SK-N-SH (cell line): Measurements from ENCODE around the gene GRIN2C. TPM values are rescaled to one million over a fixed set of nuclear protein-coding genes. Genes with fewer than 3 reads are reported as not detected.

ENCODE experiments used
- CTCF ChIA-PET: fragments of 300-600, 350-600 bp; formaldehyde crosslinking; extraction: SDS; loops from one replicate; lab custom pipeline; 2021; lab: Yijun Ruan, JAX
- POLR2A ChIA-PET: fragments of 350-600 bp; sonication (Branson Sonifier 250); formaldehyde crosslinking; extraction: SDS; loops from one replicate; lab custom pipeline; 2020; ENCODE audit warnings: antibody characterized with exemption, inconsistent platforms; lab: Yijun Ruan, JAX
- DNase-seq: peaks from one replicate; pipeline ENCODE4 v3.0.0; 2012
- H2AFZ ChIP-seq: fragments of 200-600 bp; sonication (generic); 2 replicates; pipeline ENCODE4 v1.8.1; 2016; ENCODE audit warnings: antibody characterized with exemption, mild to moderate bottlenecking, low read depth
- H3F3A ChIP-seq: fragments of 200-600 bp; sonication (generic); replicated peaks from 2 replicates; pipeline ENCODE3; 2016; ENCODE audit warnings: antibody characterized with exemption, mild to moderate bottlenecking; ENCODE audit not compliant: insufficient read depth
- H3K27ac ChIP-seq, 2 experiments: fragments of 200-500 bp in 1 of 2; fragments of 200-600 bp in 1 of 2; sonication (Bioruptor generic) in 1 of 2; sonication (generic), shearing (Covaris generic) in 1 of 2; 2 replicates each; pipeline versions ENCODE4 v1.5.1 to v1.6.1; 2014 to 2016; ENCODE audit warnings: low read depth in 2 of 2, inconsistent platforms in 1 of 2, low read length in 1 of 2, mild to moderate bottlenecking in 1 of 2, mixed read lengths in 1 of 2
- H3K27me3 ChIP-seq: fragments of 200-600 bp; sonication (generic), shearing (Covaris generic); 2 replicates; pipeline ENCODE4 v1.6.1; 2016; ENCODE audit warnings: mixed run types; ENCODE audit not compliant: insufficient read depth
- H3K36me3 ChIP-seq, 2 experiments: fragments of 200-500 bp in 1 of 2; fragments of 200-600 bp in 1 of 2; sonication (Bioruptor generic) in 1 of 2; sonication (generic) in 1 of 2; replicated peaks in 1 of 2; 2 replicates each; pipeline versions ENCODE3 to v1.5.1; 2014 to 2016; ENCODE audit warnings: low read length in 1 of 2, mild to moderate bottlenecking in 1 of 2; ENCODE audit not compliant: insufficient read depth in 2 of 2, control insufficient read depth in 1 of 2
- H3K4me1 ChIP-seq, 2 experiments: fragments of 200-500 bp in 1 of 2; fragments of 200-600 bp in 1 of 2; sonication (Bioruptor generic) in 1 of 2; sonication (generic), shearing (Covaris generic) in 1 of 2; 2 replicates each; pipeline versions ENCODE4 v1.5.1 to v1.6.1; 2014 to 2016; ENCODE audit warnings: low read depth in 1 of 2, low read length in 1 of 2, mixed run types in 1 of 2; ENCODE audit not compliant: insufficient read depth in 2 of 2, control insufficient read depth in 1 of 2
- H3K4me2 ChIP-seq: fragments of 200-600 bp; sonication (generic), shearing (Covaris generic); 2 replicates; pipeline ENCODE4 v1.6.1; 2017; ENCODE audit warnings: mixed run types
- H3K4me3 ChIP-seq, 2 experiments: fragments of 200-500 bp in 1 of 2; fragments of 200-600 bp in 1 of 2; sonication (Bioruptor generic) in 1 of 2; sonication (generic), shearing (Covaris generic) in 1 of 2; 2 replicates each; pipeline versions ENCODE4 v1.5.1 to v1.8.1; 2014 to 2016; ENCODE audit warnings: low read depth in 2 of 2, inconsistent platforms in 1 of 2, low read length in 1 of 2, mild to moderate bottlenecking in 1 of 2, mixed read lengths in 1 of 2, moderate library complexity in 1 of 2
- H3K79me2 ChIP-seq: fragments of 200-600 bp; sonication (generic); 2 replicates; pipeline ENCODE4 v1.8.1; 2017; ENCODE audit warnings: mild to moderate bottlenecking; ENCODE audit not compliant: insufficient read depth
- H3K9ac ChIP-seq: fragments of 200-600 bp; sonication (generic); 2 replicates; pipeline ENCODE4 v1.6.1; 2017; ENCODE audit warnings: mixed run types
- H3K9me2 ChIP-seq: fragments of 200-600 bp; sonication (generic); 2 replicates; pipeline ENCODE4 v1.6.1; 2017; ENCODE audit warnings: mixed run types
- H3K9me3 ChIP-seq: fragments of 200-600 bp; sonication (generic); 2 replicates; pipeline ENCODE4 v1.6.1; 2017; ENCODE audit warnings: mixed run types, mild to moderate bottlenecking, moderate library complexity
- H4K20me1 ChIP-seq: fragments of 200-600 bp; sonication (generic); 2 replicates; pipeline ENCODE4 v1.6.1; 2017; ENCODE audit warnings: mild to moderate bottlenecking, mixed run types; ENCODE audit not compliant: insufficient read depth
- EP300 ChIP-seq, 2 experiments: IDR thresholded peaks; 2 replicates each; pipeline versions ENCODE4 v1.4.0 to v1.6.1; 2012; ENCODE audit warnings: borderline replicate concordance in 1 of 2, low read depth in 1 of 2, low read length in 1 of 2
- FOXJ3 ChIP-seq: sonication (generic); formaldehyde crosslinking; IDR thresholded peaks from 2 replicates; pipeline ENCODE4 v1.5.1; 2020; ENCODE audit warnings: mild to moderate bottlenecking, missing genetic modification reagents
- NFIC ChIP-seq: IDR thresholded peaks from 2 replicates; pipeline ENCODE4 v1.4.0; 2012; ENCODE audit warnings: borderline replicate concordance
- RAD21 ChIP-seq: IDR thresholded peaks from 2 replicates; pipeline ENCODE4 v1.6.1; 2012; ENCODE audit warnings: mild to moderate bottlenecking, low read length
- RFX5 ChIP-seq: IDR thresholded peaks from 2 replicates; pipeline ENCODE4 v1.6.1; 2012; ENCODE audit warnings: mild to moderate bottlenecking, improper control_type of control experiment, low read length
- RXRA ChIP-seq: IDR thresholded peaks from 2 replicates; pipeline ENCODE4 v1.4.0; 2012; ENCODE audit warnings: low read depth, mild to moderate bottlenecking, borderline replicate concordance
- SIN3A ChIP-seq: IDR thresholded peaks from 2 replicates; pipeline ENCODE4 v1.6.1; 2012; ENCODE audit warnings: low read depth, mild to moderate bottlenecking, low read length, moderate library complexity, borderline replicate concordance
- SMC3 ChIP-seq: IDR thresholded peaks from 2 replicates; pipeline ENCODE4 v1.6.1; 2012; ENCODE audit warnings: low read depth, low read length, improper control_type of control experiment
- TAF1 ChIP-seq: IDR thresholded peaks from 2 replicates; pipeline ENCODE4 v1.6.1; 2012; ENCODE audit warnings: low read depth, mild to moderate bottlenecking, low read length, moderate library complexity, borderline replicate concordance
- WGBS: methylation state at CpG from one replicate; pipeline ENCODE4 v1.1.6; 2017; ENCODE audit warnings: low lambda C conversion rate; 5-methylcytosine and 5-hydroxymethylcytosine counted together
- polyA plus RNA-seq, 3 experiments: library from polyadenylated mRNA; depleted of rRNA; stranded (reverse); fragments of >200 nt; gene quantifications; 2 replicates each; pipeline ENCODE4 v1.2.3, GENCODE V29; 2012
- TF ChIP-seq, protein P1 (sequence below): IDR thresholded peaks from 2 replicates; pipeline ENCODE4 v1.4.0; 2012; ENCODE audit warnings: low read depth
- TF ChIP-seq, protein P2 (sequence below): IDR thresholded peaks from 2 replicates; pipeline ENCODE4 v1.4.0; 2012; ENCODE audit warnings: low read depth, borderline replicate concordance

Gene GRIN2C
- polyA plus RNA-seq, 1 of the 3 experiments (the other 2 are of a cell fraction), result 0.39 TPM

DNA sequence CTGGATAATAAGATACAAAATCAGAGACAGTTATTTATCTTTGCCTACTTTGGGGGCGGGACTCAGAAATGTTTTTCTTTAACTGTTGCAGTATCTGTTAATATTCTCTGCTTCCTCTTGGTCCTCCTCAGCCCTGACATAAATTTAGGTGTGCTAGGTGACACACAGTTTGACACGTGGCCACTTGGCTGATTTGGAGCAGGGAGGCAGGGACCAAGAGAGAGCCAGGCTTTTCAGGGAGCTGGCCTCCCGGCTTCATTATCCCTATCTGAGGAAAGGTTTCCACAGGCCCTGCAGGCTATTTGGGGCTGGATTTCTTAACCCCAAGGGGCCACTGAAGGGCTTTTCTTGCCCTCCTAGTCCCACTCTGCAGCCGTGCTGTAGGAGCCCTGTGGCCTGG is 63.5 kb downstream of the GRIN2C start:
- H3K9me2 ChIP-seq, result no peaks in the 10 kb centered on the region
- H3K9me3 ChIP-seq, result no peaks in the 10 kb centered on the region
- TF ChIP-seq RAD21 (no peak), RXRA (no peak), SMC3 (no peak), SIN3A (no peak), RFX5 (no peak), FOXJ3 (CRISPR knock-in tag) (no peak)
- TF ChIP-seq, protein P1, sequence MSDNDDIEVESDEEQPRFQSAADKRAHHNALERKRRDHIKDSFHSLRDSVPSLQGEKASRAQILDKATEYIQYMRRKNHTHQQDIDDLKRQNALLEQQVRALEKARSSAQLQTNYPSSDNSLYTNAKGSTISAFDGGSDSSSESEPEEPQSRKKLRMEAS, result no peak
- no peak overlapping the region for H3K27ac ChIP-seq
- H3K4me3 ChIP-seq, result no peak overlapping the region
- no peaks in the 10 kb centered on the region for H3K79me2 ChIP-seq
- H3K4me1 ChIP-seq, result peaks cover 22 to 23% of the 10 kb centered on the region in 2 experiments
- peaks cover 19 to 62% of the 10 kb centered on the region in 2 experiments for H3K36me3 ChIP-seq
- no peak overlapping the region for H3K9ac ChIP-seq
- WGBS, result 89% methylated on average over 4 of the region's 4 CpGs
- H3K27me3 ChIP-seq, result no peaks in the 10 kb centered on the region
- POLR2A ChIA-PET, result no interaction called here
- peaks cover 24% of the 10 kb centered on the region for H3F3A ChIP-seq
- no peak overlapping the region for H3K4me2 ChIP-seq
- CTCF ChIA-PET, result interaction anchor here (0.6 to 98.1 kb wide), 6 partner anchors 5 to 126 kb away, joined by 3 to 3869 read pairs (median 453); partner anchors contain the start of genes FDXR, GRIN2C and NHERF1
- DNase-seq, result no peak
- no peaks in the 10 kb centered on the region for H4K20me1 ChIP-seq
- H2AFZ ChIP-seq, result no peak overlapping the region

DNA sequence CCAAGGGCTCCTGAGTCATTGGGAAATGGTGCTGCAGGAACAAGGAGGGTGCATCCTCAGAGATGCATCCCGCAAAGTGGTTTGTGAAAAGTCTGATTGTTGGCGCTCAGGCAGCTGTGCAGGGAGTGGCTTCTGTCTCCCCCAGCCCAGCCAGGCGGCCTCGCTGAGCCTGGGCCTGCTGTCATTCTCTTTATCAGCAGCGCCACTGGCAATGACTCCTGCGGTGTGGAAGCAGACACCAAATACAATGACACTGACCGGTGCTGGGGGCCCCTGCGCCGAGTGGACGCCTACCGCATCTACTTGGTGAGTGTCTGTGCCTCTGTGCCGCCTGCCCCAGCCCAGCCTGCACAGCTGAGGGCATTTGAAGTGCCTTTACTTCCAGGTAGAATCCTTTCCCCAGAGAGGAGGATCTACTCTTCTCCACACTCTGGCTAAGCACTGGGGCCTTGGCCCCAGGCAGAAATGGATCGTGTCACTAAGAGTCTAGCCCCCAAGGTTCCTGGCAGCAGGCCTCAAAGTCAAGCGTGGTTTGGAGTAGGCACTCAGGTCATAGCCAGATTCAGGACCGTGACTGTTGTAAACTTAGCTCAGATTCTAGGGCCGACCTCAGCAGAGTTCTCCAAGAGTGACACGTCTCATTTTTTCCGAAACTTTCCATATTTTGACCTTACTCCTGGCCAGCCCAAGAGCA is 64.2 kb downstream of the GRIN2C start:
- Histone ChIP-seq H3K9me2 (no peaks in the 10 kb centered on the region), H3K4me1 (peaks cover 20 to 23% of the 10 kb centered on the region in 2 experiments), H3K79me2 (no peaks in the 10 kb centered on the region), H3K9ac (no peak overlapping the region), H3F3A (peaks cover 24% of the 10 kb centered on the region), H3K27me3 (no peaks in the 10 kb centered on the region), H3K4me2 (no peak overlapping the region), H4K20me1 (no peaks in the 10 kb centered on the region), H2AFZ (no peak overlapping the region), H3K27ac (no peak overlapping the region), H3K4me3 (no peak overlapping the region), H3K36me3 (peaks cover 20 to 61% of the 10 kb centered on the region in 2 experiments), H3K9me3 (no peaks in the 10 kb centered on the region)
- no peak for DNase-seq
- POLR2A ChIA-PET, result interaction anchor here (0.6 kb wide), 1 partner anchor 57 kb away, joined by 3 read pairs; no protein-coding TSS in a partner anchor
- CTCF ChIA-PET, result interaction anchor here (0.6 to 98.1 kb wide), 6 partner anchors 10 to 127 kb away, joined by 3 to 3869 read pairs (median 229); partner anchors contain the start of genes FDXR, GRIN2C and NHERF1
- no peak for TF ChIP-seq SMC3
- TF ChIP-seq EP300 (IDR thresholded peaks at IDR 0.05; ENCODE audit: borderline replicate concordance in 1 of 2, low read depth in 1 of 2, low read length in 1 of 2), result no peak
- TF ChIP-seq RAD21, result no peak
- TF ChIP-seq NFIC, result no peak
- TF ChIP-seq FOXJ3 (CRISPR knock-in tag), result no peak
- TF ChIP-seq SIN3A, result no peak
- no peak for TF ChIP-seq TAF1
- TF ChIP-seq, protein P2, sequence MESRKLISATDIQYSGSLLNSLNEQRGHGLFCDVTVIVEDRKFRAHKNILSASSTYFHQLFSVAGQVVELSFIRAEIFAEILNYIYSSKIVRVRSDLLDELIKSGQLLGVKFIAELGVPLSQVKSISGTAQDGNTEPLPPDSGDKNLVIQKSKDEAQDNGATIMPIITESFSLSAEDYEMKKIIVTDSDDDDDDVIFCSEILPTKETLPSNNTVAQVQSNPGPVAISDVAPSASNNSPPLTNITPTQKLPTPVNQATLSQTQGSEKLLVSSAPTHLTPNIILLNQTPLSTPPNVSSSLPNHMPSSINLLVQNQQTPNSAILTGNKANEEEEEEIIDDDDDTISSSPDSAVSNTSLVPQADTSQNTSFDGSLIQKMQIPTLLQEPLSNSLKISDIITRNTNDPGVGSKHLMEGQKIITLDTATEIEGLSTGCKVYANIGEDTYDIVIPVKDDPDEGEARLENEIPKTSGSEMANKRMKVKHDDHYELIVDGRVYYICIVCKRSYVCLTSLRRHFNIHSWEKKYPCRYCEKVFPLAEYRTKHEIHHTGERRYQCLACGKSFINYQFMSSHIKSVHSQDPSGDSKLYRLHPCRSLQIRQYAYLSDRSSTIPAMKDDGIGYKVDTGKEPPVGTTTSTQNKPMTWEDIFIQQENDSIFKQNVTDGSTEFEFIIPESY, result no peak
- TF ChIP-seq RXRA, result no peak
- 87% methylated on average over 13 of the region's 18 CpGs for WGBS
